CD4-positive, alpha-beta T cell treated with Interleukin-4 for 1 hour (primary cell): ENCODE data around the gene TNS1.

Experiments
- DNase-seq, 2 donors: peaks; one replicate each; pipeline ENCODE4 v3.0.0-alpha.2; 2020 to 2022

Gene TNS1

GRCh38 chr2:217892560-217892959, 110.2 kb downstream of the TNS1 start:
- DNase-seq: no peak

GRCh38 chr2:217890445-217890844, 112.3 kb downstream of the TNS1 start:
- no peak for DNase-seq

- DNase-seq: no peak
These were observed 113.1 kb downstream of the TNS1 start for GRCh38 chr2:217889656-217890055.

- DNase-seq: no peak
These were observed 114.7 kb downstream of the TNS1 start for GRCh38 chr2:217887841-217888701.

GRCh38 chr2:217886720-217887309, 116.0 kb downstream of the TNS1 start:
- peak; percentile 46 to 66 for DNase-seq

GRCh38 chr2:217886091-217886490, 116.7 kb downstream of the TNS1 start:
- no peak for DNase-seq

- DNase-seq: no peak
These were observed 117.8 kb downstream of the TNS1 start for GRCh38 chr2:217884985-217885384.

GRCh38 chr2:217880891-217881290, 121.9 kb downstream of the TNS1 start:
- DNase-seq: no peak

GRCh38 chr2:217880287-217880889, 122.4 kb downstream of the TNS1 start:
- DNase-seq: no peak

GRCh38 chr2:217878915-217879590, 123.7 kb downstream of the TNS1 start:
- no peak for DNase-seq

GRCh38 chr2:217877866-217878265, 124.9 kb downstream of the TNS1 start:
- DNase-seq: no peak

- DNase-seq: no peak
These were observed 126.6 kb downstream of the TNS1 start for GRCh38 chr2:217876253-217876570.

GRCh38 chr2:217875556-217876252, 127.1 kb downstream of the TNS1 start:
- no peak for DNase-seq

- DNase-seq: no peak
These were observed 127.7 kb downstream of the TNS1 start for GRCh38 chr2:217875138-217875537.

GRCh38 chr2:217873371-217873770, 129.4 kb downstream of the TNS1 start:
- no peak for DNase-seq

- no peak for DNase-seq
These were observed 130.5 kb downstream of the TNS1 start for GRCh38 chr2:217872319-217872718.

GRCh38 chr2:217870528-217871011, 132.2 kb downstream of the TNS1 start:
- no peak for DNase-seq

- DNase-seq: no peak
These were observed 133.9 kb downstream of the TNS1 start for GRCh38 chr2:217868911-217869334.

- DNase-seq: no peak
These were observed 134.4 kb downstream of the TNS1 start for GRCh38 chr2:217868265-217868892.

- DNase-seq: no peak
These were observed 136.3 kb downstream of the TNS1 start for GRCh38 chr2:217866457-217866856.

GRCh38 chr2:217864963-217865772, 137.6 kb downstream of the TNS1 start:
- peak in 1 of 2 donors; percentile 48 for DNase-seq
